HCT116 (cell line): ENCODE measurements around the gene RASGRF2. TPM values are rescaled to one million over a fixed set of nuclear protein-coding genes. Genes with fewer than 3 reads are reported as not detected.

Source experiments
- ATAC-seq: fragments of 200-7000 bp; cut with Tn5 transposase; 2 replicates; pipeline ENCODE4 v1.9.1; 2020; ENCODE audit warnings: mild to moderate bottlenecking, moderate library complexity
- BruUV-seq: library from RNA; stranded (reverse); fragments of 400-500 nt; replicated peaks from 2 replicates; lab custom pipeline; 2021; lab: Mats Ljungman, UMichigan
- CTCF ChIA-PET: fragments of 300-600 bp; sonication (Branson Sonifier 250); formaldehyde crosslinking; loops from one replicate; lab custom pipeline; 2021; ENCODE audit warnings: antibody characterized with exemption; lab: Charles Lee
- POLR2A ChIA-PET: fragments of 300-600, 350-600 bp; sonication (Branson Sonifier 250); formaldehyde crosslinking; loops from one replicate; lab custom pipeline; 2021; ENCODE audit warnings: antibody characterized with exemption; lab: Charles Lee
- RAD21 ChIA-PET, 2 experiments: fragments of 300-600 bp; sonication (Branson Sonifier 250); formaldehyde crosslinking; loops; one replicate each; lab custom pipeline; 2023; ENCODE audit warnings: low total read pairs in 2 of 2; ENCODE audit not compliant: uncharacterized antibody in 2 of 2, unreplicated experiment in 2 of 2, low non-redundant PET in 1 of 2; lab: Charles Lee
- DNase-seq: peaks from one replicate; pipeline ENCODE4 v3.0.0-alpha.2; 2010; ENCODE audit warnings: low read depth, low spot score
- H2AFZ ChIP-seq: fragments of 200-600 bp; shearing (Covaris generic), sonication (generic); 2 replicates; pipeline ENCODE4 v1.6.1; 2017; ENCODE audit warnings: low read depth, mixed run types, mixed read lengths, antibody characterized with exemption, low read length; ENCODE audit not compliant: poor library complexity, severe bottlenecking
- H3K27ac ChIP-seq: 2 replicates; pipeline ENCODE4 v1.5.1; 2012; ENCODE audit warnings: low read depth, low read length
- H3K27me3 ChIP-seq: fragments of 200-600 bp; sonication (generic); 2 replicates; pipeline ENCODE4 v1.6.1; 2016; ENCODE audit warnings: mixed run types, low read length, mixed read lengths; ENCODE audit not compliant: insufficient read depth
- H3K36me3 ChIP-seq, 2 experiments: fragments of 200-500 bp in 1 of 2; fragments of 200-600 bp in 1 of 2; sonication (Bioruptor generic) in 1 of 2; sonication (generic) in 1 of 2; 2 replicates each; pipeline versions ENCODE4 v1.5.1 to v1.6.1; 2014 to 2016; ENCODE audit warnings: low read length in 2 of 2, inconsistent platforms in 1 of 2, mixed read lengths in 1 of 2, mixed run types in 1 of 2; ENCODE audit not compliant: insufficient read depth in 2 of 2, control insufficient read depth in 1 of 2
- H3K4me1 ChIP-seq, 2 experiments: fragments of 200-600 bp in 1 of 2; sonication (generic) in 1 of 2; 2 replicates each; pipeline versions ENCODE4 v1.5.1 to v1.6.1; 2012 to 2017; ENCODE audit warnings: low read length in 2 of 2, inconsistent platforms in 1 of 2, mild to moderate bottlenecking in 1 of 2, mixed read lengths in 1 of 2, mixed run types in 1 of 2, moderate library complexity in 1 of 2; ENCODE audit not compliant: insufficient read depth in 2 of 2, control insufficient read depth in 1 of 2
- H3K4me2 ChIP-seq: fragments of 200-600 bp; sonication (generic); 2 replicates; pipeline ENCODE4 v1.6.1; 2017; ENCODE audit warnings: mixed run types, low read length, mixed read lengths
- H3K4me3 ChIP-seq, 2 experiments: fragments of 200-600 bp in 1 of 2; sonication (generic) in 1 of 2; replicated peaks in 1 of 2; 2 replicates each; pipeline ENCODE4 v1.5.1; 2011 to 2016; ENCODE audit warnings: low read length in 2 of 2, control low read depth in 1 of 2, low read depth in 1 of 2, mild to moderate bottlenecking in 1 of 2, mixed read lengths in 1 of 2, mixed run types in 1 of 2
- H3K79me2 ChIP-seq: fragments of 200-600 bp; sonication (generic); 2 replicates; pipeline ENCODE4 v1.6.1; 2017; ENCODE audit warnings: mild to moderate bottlenecking, mixed run types, low read length, moderate library complexity, mixed read lengths; ENCODE audit not compliant: insufficient read depth
- H3K9ac ChIP-seq: fragments of 200-600 bp; sonication (generic); 2 replicates; pipeline ENCODE4 v1.6.1; 2016; ENCODE audit warnings: low read length, mixed read lengths
- H3K9me2 ChIP-seq: fragments of 200-600 bp; sonication (generic), shearing (Covaris generic); 2 replicates; pipeline ENCODE4 v1.6.1; 2017; ENCODE audit warnings: mixed run types, mild to moderate bottlenecking, moderate library complexity; ENCODE audit not compliant: insufficient read depth
- H3K9me3 ChIP-seq, 2 experiments: fragments of 200-500 bp in 1 of 2; fragments of 200-600 bp in 1 of 2; sonication (Bioruptor generic) in 1 of 2; sonication (generic) in 1 of 2; 2 replicates each; pipeline ENCODE4 v1.6.1; 2014 to 2017; ENCODE audit warnings: low read length in 2 of 2, mixed read lengths in 2 of 2, inconsistent platforms in 1 of 2, low read depth in 1 of 2, mild to moderate bottlenecking in 1 of 2, mixed run types in 1 of 2, moderate library complexity in 1 of 2; ENCODE audit not compliant: control insufficient read depth in 1 of 2, insufficient read depth in 1 of 2
- H4K20me1 ChIP-seq: fragments of 200-600 bp; sonication (generic), shearing (Covaris generic); 2 replicates; pipeline ENCODE4 v1.6.1; 2017; ENCODE audit warnings: mixed run types, mild to moderate bottlenecking, moderate library complexity; ENCODE audit not compliant: insufficient read depth
- CEBPB ChIP-seq: IDR thresholded peaks from 2 replicates; pipeline ENCODE4 v1.6.1; 2012; ENCODE audit warnings: low read depth
- EGR1 ChIP-seq: IDR thresholded peaks from 2 replicates; pipeline ENCODE4 v1.6.1; 2012; ENCODE audit warnings: low read depth
- ELF1 ChIP-seq: IDR thresholded peaks from 2 replicates; pipeline ENCODE4 v1.6.1; 2012; ENCODE audit warnings: low read depth, borderline replicate concordance
- FOSL1 ChIP-seq: IDR thresholded peaks from 2 replicates; pipeline ENCODE4 v1.6.1; 2012; ENCODE audit warnings: low read depth
- JUND ChIP-seq: IDR thresholded peaks from 2 replicates; pipeline ENCODE4 v1.6.1; 2012
- POLR2A ChIP-seq: IDR thresholded peaks from 2 replicates; pipeline ENCODE4 v1.7.0; 2011; ENCODE audit warnings: borderline replicate concordance; ENCODE audit not compliant: insufficient read depth, insufficient read length; ENCODE audit errors: extremely low read depth
- SIN3A ChIP-seq: IDR thresholded peaks from 2 replicates; pipeline ENCODE4 v1.6.1; 2012; ENCODE audit warnings: low read depth
- SP1 ChIP-seq: IDR thresholded peaks from 2 replicates; pipeline ENCODE4 v1.6.1; 2012; ENCODE audit warnings: low read depth
- YY1 ChIP-seq: IDR thresholded peaks from 2 replicates; pipeline ENCODE4 v1.6.1; 2011; ENCODE audit warnings: low read length, low read depth, moderate library complexity, mild to moderate bottlenecking; ENCODE audit not compliant: insufficient replicate concordance; ENCODE audit errors: extremely low read depth
- ZNF274 ChIP-seq: fragments of 200-500 bp; sonication (Bioruptor generic); IDR thresholded peaks from 2 replicates; pipeline ENCODE4 v1.6.1; 2014; ENCODE audit warnings: mild to moderate bottlenecking, low read depth, low read length, inconsistent platforms
- intact Hi-C: fragments of 100-400 bp; cut with micrococcal nuclease; formaldehyde crosslinking; loops from 2 replicates; pipeline ENCODE4 v1.10.0; 2022
- total RNA-seq: library from RNA; stranded (reverse); gene quantifications from one replicate; pipeline ENCODE4 v1.2.1, GENCODE V29; 2021; ENCODE audit not compliant: unreplicated experiment
- TF ChIP-seq, protein P1 (sequence below): IDR thresholded peaks from 2 replicates; pipeline ENCODE4 v1.6.1; 2012; ENCODE audit warnings: low read depth
- TF ChIP-seq, protein P2 (sequence below): IDR thresholded peaks from 2 replicates; pipeline ENCODE4 v1.6.1; 2011; ENCODE audit warnings: mild to moderate bottlenecking, low read length, moderate library complexity; ENCODE audit not compliant: insufficient replicate concordance; ENCODE audit errors: extremely low read depth
- TF ChIP-seq, protein P3 (sequence below), 3 experiments: fragments of 200-600 bp in 1 of 3; sonication (generic) in 1 of 3; IDR thresholded peaks in 2 of 3; conservative IDR thresholded peaks in 1 of 3; 2 replicates each; pipeline ENCODE4 v1.5.1; 2012 to 2017; ENCODE audit warnings: low read depth in 2 of 3, low read length in 2 of 3, antibody characterized with exemption in 1 of 3, borderline replicate concordance in 1 of 3, control low read depth in 1 of 3, mild to moderate bottlenecking in 1 of 3, mixed read lengths in 1 of 3, mixed run types in 1 of 3, moderate library complexity in 1 of 3; ENCODE audit not compliant: insufficient read depth in 1 of 3
- TF ChIP-seq, protein P4 (sequence below): IDR thresholded peaks from 2 replicates; pipeline ENCODE4 v1.6.1; 2012

The RASGRF2 gene
- total RNA-seq, 1 experiment from 2014 or later = 0.05 TPM

DNA sequence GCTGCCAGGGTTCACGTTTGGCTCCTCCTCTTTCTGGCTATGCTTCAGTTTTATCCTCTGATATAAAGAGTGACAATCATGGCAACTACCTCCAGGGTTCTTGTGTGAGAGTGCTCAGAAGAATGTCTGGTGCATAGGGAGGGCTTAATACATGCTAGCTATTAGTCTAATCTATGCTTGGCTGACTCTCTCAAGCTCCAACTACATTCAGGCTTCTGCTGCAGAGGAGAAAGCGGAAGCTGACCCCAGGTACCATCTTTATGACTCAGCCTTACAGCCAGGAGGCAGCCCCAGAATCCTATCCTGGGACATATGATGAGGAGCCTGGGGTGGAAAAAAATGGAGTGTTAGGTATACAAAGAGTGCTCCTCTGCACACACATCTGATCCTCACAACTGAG lies 32.1 kb upstream of the RASGRF2 start:
- no TSS peak for BruUV-seq
- H3K9me2 ChIP-seq = no peaks in the 10 kb centered on the region
- POLR2A ChIA-PET = no interaction called here

DNA sequence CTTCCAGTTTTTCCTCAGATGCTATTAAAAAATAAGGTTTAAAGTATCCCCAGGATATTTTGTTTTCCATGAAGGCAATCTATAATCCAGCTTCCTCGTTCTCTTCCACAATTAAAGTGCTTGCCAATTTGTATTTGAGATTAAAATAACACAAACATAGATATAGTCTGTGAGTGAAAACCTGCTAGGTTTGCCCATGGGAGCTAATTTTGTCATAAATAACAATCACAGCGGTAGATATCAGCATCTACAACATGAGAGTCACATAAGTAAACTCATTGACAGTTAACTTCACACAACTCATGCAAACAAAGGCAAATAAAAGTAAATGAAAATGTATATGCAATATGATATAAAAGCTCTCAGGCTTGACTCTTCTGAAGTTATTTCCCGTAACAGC lies 29.2 kb upstream of the RASGRF2 start:
- Histone ChIP-seq H4K20me1 (no peaks in the 10 kb centered on the region), H3K36me3 (no peaks in the 10 kb centered on the region), H3K4me3 (no peak overlapping the region), H3K4me2 (no peak overlapping the region), H3K9me3 (no peaks in the 10 kb centered on the region), H3K27me3 (no peaks in the 10 kb centered on the region), H3K9me2 (no peaks in the 10 kb centered on the region), H3K79me2 (no peaks in the 10 kb centered on the region), H3K27ac (no peak overlapping the region), H2AFZ (no peak overlapping the region), H3K9ac (no peak overlapping the region), H3K4me1 (no peaks in the 10 kb centered on the region)
- ChIA-PET CTCF (no interaction called here), POLR2A (no interaction called here), RAD21 (no interaction called here)
- DNase-seq (no peak), ATAC-seq (no peak)
- no TSS peak for BruUV-seq
- intact Hi-C loops = no loop called here
- TF ChIP-seq YY1 (no peak), ELF1 (no peak), SP1 (no peak), POLR2A (no peak), CEBPB (no peak), JUND (no peak), SIN3A (no peak)
- TF ChIP-seq, protein P1, sequence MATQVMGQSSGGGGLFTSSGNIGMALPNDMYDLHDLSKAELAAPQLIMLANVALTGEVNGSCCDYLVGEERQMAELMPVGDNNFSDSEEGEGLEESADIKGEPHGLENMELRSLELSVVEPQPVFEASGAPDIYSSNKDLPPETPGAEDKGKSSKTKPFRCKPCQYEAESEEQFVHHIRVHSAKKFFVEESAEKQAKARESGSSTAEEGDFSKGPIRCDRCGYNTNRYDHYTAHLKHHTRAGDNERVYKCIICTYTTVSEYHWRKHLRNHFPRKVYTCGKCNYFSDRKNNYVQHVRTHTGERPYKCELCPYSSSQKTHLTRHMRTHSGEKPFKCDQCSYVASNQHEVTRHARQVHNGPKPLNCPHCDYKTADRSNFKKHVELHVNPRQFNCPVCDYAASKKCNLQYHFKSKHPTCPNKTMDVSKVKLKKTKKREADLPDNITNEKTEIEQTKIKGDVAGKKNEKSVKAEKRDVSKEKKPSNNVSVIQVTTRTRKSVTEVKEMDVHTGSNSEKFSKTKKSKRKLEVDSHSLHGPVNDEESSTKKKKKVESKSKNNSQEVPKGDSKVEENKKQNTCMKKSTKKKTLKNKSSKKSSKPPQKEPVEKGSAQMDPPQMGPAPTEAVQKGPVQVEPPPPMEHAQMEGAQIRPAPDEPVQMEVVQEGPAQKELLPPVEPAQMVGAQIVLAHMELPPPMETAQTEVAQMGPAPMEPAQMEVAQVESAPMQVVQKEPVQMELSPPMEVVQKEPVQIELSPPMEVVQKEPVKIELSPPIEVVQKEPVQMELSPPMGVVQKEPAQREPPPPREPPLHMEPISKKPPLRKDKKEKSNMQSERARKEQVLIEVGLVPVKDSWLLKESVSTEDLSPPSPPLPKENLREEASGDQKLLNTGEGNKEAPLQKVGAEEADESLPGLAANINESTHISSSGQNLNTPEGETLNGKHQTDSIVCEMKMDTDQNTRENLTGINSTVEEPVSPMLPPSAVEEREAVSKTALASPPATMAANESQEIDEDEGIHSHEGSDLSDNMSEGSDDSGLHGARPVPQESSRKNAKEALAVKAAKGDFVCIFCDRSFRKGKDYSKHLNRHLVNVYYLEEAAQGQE = no peak
- TF ChIP-seq, protein P2, sequence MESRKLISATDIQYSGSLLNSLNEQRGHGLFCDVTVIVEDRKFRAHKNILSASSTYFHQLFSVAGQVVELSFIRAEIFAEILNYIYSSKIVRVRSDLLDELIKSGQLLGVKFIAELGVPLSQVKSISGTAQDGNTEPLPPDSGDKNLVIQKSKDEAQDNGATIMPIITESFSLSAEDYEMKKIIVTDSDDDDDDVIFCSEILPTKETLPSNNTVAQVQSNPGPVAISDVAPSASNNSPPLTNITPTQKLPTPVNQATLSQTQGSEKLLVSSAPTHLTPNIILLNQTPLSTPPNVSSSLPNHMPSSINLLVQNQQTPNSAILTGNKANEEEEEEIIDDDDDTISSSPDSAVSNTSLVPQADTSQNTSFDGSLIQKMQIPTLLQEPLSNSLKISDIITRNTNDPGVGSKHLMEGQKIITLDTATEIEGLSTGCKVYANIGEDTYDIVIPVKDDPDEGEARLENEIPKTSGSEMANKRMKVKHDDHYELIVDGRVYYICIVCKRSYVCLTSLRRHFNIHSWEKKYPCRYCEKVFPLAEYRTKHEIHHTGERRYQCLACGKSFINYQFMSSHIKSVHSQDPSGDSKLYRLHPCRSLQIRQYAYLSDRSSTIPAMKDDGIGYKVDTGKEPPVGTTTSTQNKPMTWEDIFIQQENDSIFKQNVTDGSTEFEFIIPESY = no peak
- TF ChIP-seq, protein P3, sequence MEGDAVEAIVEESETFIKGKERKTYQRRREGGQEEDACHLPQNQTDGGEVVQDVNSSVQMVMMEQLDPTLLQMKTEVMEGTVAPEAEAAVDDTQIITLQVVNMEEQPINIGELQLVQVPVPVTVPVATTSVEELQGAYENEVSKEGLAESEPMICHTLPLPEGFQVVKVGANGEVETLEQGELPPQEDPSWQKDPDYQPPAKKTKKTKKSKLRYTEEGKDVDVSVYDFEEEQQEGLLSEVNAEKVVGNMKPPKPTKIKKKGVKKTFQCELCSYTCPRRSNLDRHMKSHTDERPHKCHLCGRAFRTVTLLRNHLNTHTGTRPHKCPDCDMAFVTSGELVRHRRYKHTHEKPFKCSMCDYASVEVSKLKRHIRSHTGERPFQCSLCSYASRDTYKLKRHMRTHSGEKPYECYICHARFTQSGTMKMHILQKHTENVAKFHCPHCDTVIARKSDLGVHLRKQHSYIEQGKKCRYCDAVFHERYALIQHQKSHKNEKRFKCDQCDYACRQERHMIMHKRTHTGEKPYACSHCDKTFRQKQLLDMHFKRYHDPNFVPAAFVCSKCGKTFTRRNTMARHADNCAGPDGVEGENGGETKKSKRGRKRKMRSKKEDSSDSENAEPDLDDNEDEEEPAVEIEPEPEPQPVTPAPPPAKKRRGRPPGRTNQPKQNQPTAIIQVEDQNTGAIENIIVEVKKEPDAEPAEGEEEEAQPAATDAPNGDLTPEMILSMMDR (IDR thresholded peaks at IDR 0.05 in 2 of 3, conservative IDR thresholded peaks at IDR 0.05 in 1 of 3; ENCODE audit: borderline replicate concordance in 1 of 3, insufficient read depth in 1 of 3, low read depth in 2 of 3, low read length in 2 of 3) = no peak

More for the DNA sequence above, 32.1 kb upstream of the RASGRF2 start:
- no peaks in the 10 kb centered on the region for H3K4me1 ChIP-seq
- TF ChIP-seq YY1 = no peak
- no peak for TF ChIP-seq ZNF274
- TF ChIP-seq EGR1 = no peak
- no peak for TF ChIP-seq FOSL1
- no peak for TF ChIP-seq ELF1
- TF ChIP-seq, protein P4, sequence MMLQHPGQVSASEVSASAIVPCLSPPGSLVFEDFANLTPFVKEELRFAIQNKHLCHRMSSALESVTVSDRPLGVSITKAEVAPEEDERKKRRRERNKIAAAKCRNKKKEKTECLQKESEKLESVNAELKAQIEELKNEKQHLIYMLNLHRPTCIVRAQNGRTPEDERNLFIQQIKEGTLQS = no peak
- intact Hi-C loops = no loop called here
- H3K36me3 ChIP-seq = no peaks in the 10 kb centered on the region
- H4K20me1 ChIP-seq = no peaks in the 10 kb centered on the region
- no peak overlapping the region for H3K4me2 ChIP-seq
- H2AFZ ChIP-seq = no peak overlapping the region
- H3K27me3 ChIP-seq = no peaks in the 10 kb centered on the region
- no peak overlapping the region for H3K27ac ChIP-seq
- ChIA-PET CTCF (no interaction called here), RAD21 (no interaction called here)
- H3K4me3 ChIP-seq = no peak overlapping the region
- no peaks in the 10 kb centered on the region for H3K9me3 ChIP-seq
- H3K9ac ChIP-seq = no peak overlapping the region
- ATAC-seq = 0 out of 2 replicates have a peak, but pooled peaks have one; percentile 22
- H3K79me2 ChIP-seq = no peaks in the 10 kb centered on the region
- DNase-seq = no peak
